MM.1S (cell line): ENCODE data around the gene C14orf119.

Source experiments
- DNase-seq: peaks from one replicate; pipeline ENCODE4 v3.0.0-alpha.2; 2015
- H2AFZ ChIP-seq: fragments of 300-600 bp; sonication (generic); 2 replicates; pipeline ENCODE4 v1.6.0; 2016; ENCODE audit warnings: antibody characterized with exemption, low read length
- H3F3A ChIP-seq: fragments of 300-600 bp; sonication (generic); 2 replicates; pipeline ENCODE4 v1.6.1; 2016; ENCODE audit warnings: mild to moderate bottlenecking, antibody characterized with exemption, low read length, moderate library complexity, mixed read lengths; ENCODE audit not compliant: insufficient read depth
- H3K27ac ChIP-seq: fragments of 300-600 bp; sonication (generic); 2 replicates; pipeline ENCODE4 v1.5.1; 2016; ENCODE audit warnings: mild to moderate bottlenecking, low read length
- H3K27me3 ChIP-seq: fragments of 300-600 bp; sonication (generic); replicated peaks from 2 replicates; pipeline ENCODE4 v1.6.0; 2016; ENCODE audit warnings: low read length; ENCODE audit not compliant: insufficient read depth
- H3K36me3 ChIP-seq: fragments of 300-600 bp; sonication (generic); replicated peaks from 2 replicates; pipeline ENCODE4 v1.6.1; 2016; ENCODE audit warnings: mild to moderate bottlenecking, low read length, mixed read lengths; ENCODE audit not compliant: insufficient read depth
- H3K4me1 ChIP-seq: fragments of 300-600 bp; sonication (generic); 2 replicates; pipeline ENCODE4 v1.6.1; 2016; ENCODE audit warnings: low read length, mixed read lengths
- H3K4me2 ChIP-seq: fragments of 300-600 bp; sonication (generic); 2 replicates; pipeline ENCODE4 v1.6.0; 2016; ENCODE audit warnings: low read depth, low read length
- H3K4me3 ChIP-seq: fragments of 300-600 bp; sonication (generic); 2 replicates; pipeline ENCODE4 v1.5.1; 2016; ENCODE audit warnings: low read length, mixed read lengths
- H3K79me2 ChIP-seq: fragments of 300-600 bp; sonication (generic); 2 replicates; pipeline ENCODE4 v1.6.1; 2016; ENCODE audit warnings: mixed run types, low read length, mixed read lengths
- H3K9ac ChIP-seq: fragments of 300-600 bp; sonication (generic); 2 replicates; pipeline ENCODE4 v1.6.1; 2016; ENCODE audit warnings: low read length, mixed read lengths
- H3K9me2 ChIP-seq: fragments of 300-600 bp; sonication (generic); replicated peaks from 2 replicates; pipeline ENCODE4 v1.6.1; 2016; ENCODE audit warnings: mild to moderate bottlenecking, low read length, mixed read lengths; ENCODE audit not compliant: insufficient read depth
- H3K9me3 ChIP-seq: fragments of 300-600 bp; sonication (generic); replicated peaks from 2 replicates; pipeline ENCODE4 v1.6.1; 2016; ENCODE audit warnings: mild to moderate bottlenecking, low read length, mixed read lengths; ENCODE audit not compliant: insufficient read depth
- H4K20me1 ChIP-seq: fragments of 300-600 bp; sonication (generic); 2 replicates; pipeline ENCODE4 v1.6.1; 2016; ENCODE audit warnings: mild to moderate bottlenecking, low read length, moderate library complexity, mixed read lengths; ENCODE audit not compliant: insufficient read depth
- CTCF ChIP-seq: fragments of 300-600 bp; sonication (generic); IDR thresholded peaks from 2 replicates; pipeline ENCODE4 v1.5.1; 2016; ENCODE audit warnings: antibody characterized with exemption, low read length, mixed read lengths
- EZH2 ChIP-seq: fragments of 300-600 bp; sonication (generic); optimal IDR thresholded peaks from 2 replicates; pipeline ENCODE3; 2017; ENCODE audit warnings: low read depth, mild to moderate bottlenecking, antibody characterized with exemption, low read length, mixed read lengths
- EZH2phosphoT487 ChIP-seq: fragments of 300-600 bp; sonication (generic); IDR thresholded peaks from 2 replicates; pipeline ENCODE4 v1.6.1; 2018; ENCODE audit warnings: antibody characterized with exemption, low read length

Gene C14orf119

GRCh38 chr14:23127861-23128260, 32.6 kb downstream of the C14orf119 start:
- no peak for DNase-seq
- Histone ChIP-seq H3K9ac (no peak overlapping the region), H3K27me3 (no peaks in the 10 kb centered on the region), H2AFZ (no peak overlapping the region), H3K79me2 (no peaks in the 10 kb centered on the region), H3K4me3 (no peak overlapping the region), H3K27ac (no peak overlapping the region), H3K36me3 (no peaks in the 10 kb centered on the region), H3F3A (no peaks in the 10 kb centered on the region), H3K4me1 (no peaks in the 10 kb centered on the region), H4K20me1 (no peaks in the 10 kb centered on the region), H3K4me2 (no peak overlapping the region), H3K9me2 (no peaks in the 10 kb centered on the region), H3K9me3 (no peaks in the 10 kb centered on the region)
- TF ChIP-seq CTCF: no peak
- no peak for TF ChIP-seq EZH2
- TF ChIP-seq EZH2phosphoT487: no peak

DNA sequence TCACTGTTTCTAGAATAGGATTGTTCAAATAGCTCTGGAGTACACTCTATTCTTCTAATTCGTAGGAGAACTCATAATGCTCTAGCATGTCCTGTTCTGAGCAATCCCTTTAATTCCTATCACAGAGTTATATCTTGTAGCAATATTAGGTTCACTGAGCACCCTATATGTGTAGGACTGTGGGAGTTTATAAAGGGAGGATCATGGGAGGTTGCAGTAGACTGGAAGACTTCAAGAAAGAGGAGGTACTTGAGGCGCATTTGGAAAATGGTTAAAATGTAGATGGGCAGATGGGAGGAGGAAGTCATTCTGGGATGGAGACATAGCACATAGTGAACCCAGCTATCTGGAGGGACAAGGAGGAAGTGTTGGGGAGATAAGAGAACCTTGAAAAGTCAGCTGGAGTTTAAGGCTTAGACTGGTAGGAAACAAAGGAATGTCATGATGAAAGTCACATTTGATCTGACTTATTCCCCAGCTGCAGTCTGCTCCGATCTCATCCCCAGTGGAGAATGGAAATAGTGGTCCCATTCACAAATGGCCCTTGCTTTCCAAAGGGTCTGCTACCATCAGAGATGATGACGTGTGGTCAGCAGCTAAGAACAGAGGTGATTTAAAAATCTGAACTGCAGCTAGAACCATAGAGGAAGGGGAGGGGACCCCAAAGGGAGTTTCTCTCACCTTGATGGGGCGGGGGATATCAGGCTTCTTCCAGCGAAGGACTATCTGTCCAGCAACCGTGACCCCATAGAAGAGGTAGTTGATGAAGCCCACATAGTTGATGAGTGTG, 33.9 kb downstream of the C14orf119 start:
- Histone ChIP-seq H3K36me3 (no peaks in the 10 kb centered on the region), H3K9me2 (no peaks in the 10 kb centered on the region), H3K4me1 (no peaks in the 10 kb centered on the region), H3F3A (no peaks in the 10 kb centered on the region), H3K9ac (no peak overlapping the region), H3K4me2 (no peak overlapping the region), H3K27me3 (no peaks in the 10 kb centered on the region), H3K4me3 (no peak overlapping the region), H4K20me1 (no peaks in the 10 kb centered on the region), H2AFZ (no peak overlapping the region), H3K9me3 (no peaks in the 10 kb centered on the region), H3K27ac (no peak overlapping the region), H3K79me2 (no peaks in the 10 kb centered on the region)
- TF ChIP-seq EZH2phosphoT487 (no peak), EZH2 (no peak), CTCF (no peak)
- DNase-seq: no peak

DNA sequence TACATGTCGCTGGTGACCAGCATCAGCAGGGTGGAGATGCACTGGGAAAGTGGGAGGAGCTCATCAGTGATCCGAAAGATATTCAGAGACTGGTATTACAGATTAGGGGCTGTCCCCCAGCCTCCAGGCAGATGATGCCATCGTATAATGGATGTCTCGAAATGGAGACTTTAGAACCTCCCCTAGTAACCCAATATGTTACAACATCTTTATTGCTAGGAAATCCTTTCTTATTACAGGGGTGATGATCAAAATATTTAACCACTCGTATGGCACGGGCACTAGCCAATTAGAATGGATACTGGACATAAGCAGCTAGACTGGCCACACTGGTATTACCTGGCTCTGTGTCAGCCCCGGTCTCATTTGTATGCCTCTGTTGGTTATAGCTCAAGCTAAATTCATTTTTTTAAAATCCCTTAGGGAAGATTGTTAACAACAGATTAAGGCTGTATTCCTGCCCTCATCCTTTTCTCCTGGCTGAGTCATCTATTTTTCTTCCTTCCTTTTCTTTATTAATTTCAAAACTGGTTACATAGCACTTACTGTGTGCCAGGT, 34.5 kb downstream of the C14orf119 start:
- Histone ChIP-seq H3K4me3 (no peak overlapping the region), H3K9ac (no peak overlapping the region), H3K27me3 (no peaks in the 10 kb centered on the region), H3F3A (no peaks in the 10 kb centered on the region), H3K36me3 (no peaks in the 10 kb centered on the region), H4K20me1 (no peaks in the 10 kb centered on the region), H3K27ac (no peak overlapping the region), H2AFZ (no peak overlapping the region), H3K4me1 (no peaks in the 10 kb centered on the region), H3K4me2 (no peak overlapping the region), H3K9me2 (no peaks in the 10 kb centered on the region), H3K79me2 (no peaks in the 10 kb centered on the region), H3K9me3 (no peaks in the 10 kb centered on the region)
- no peak for TF ChIP-seq CTCF
- no peak for TF ChIP-seq EZH2
- no peak for TF ChIP-seq EZH2phosphoT487
- no peak for DNase-seq
